ENCODE data around the gene HSPB7. TPM values are rescaled to one million over a fixed set of nuclear protein-coding genes. Genes with fewer than 3 reads are reported as not detected.

HSPB7 gene
- total and polyA plus RNA-seq, 2 experiments from 2014 or later: 0.13 TPM; not detected in 1

DNA sequence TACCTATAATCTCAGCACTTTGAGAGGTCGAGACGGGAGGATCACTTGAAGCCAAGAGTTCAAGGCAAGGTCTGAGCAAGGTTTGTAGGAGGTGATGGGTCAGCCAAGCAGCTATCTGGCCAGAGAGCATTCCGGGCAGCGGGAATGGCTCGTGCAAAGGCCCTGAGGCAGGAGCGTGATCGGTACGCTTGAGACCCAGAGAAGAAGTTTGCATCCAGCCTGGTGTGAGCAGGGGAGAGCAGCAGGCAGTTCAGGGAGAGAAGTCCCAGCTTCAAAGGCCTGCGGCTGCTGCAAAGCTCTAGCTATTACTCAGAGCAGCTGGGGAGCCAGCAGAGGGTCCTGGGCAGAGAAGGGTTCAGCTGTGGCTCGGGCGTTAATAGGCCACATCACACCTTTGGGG is 18.9 kb downstream of the HSPB7 start (continued):
- TF ChIP-seq CTCF (conservative IDR thresholded peaks at IDR 0.05; ENCODE audit: low read depth in 2 of 2) (no peak), REST (IDR thresholded peaks at IDR 0.05; ENCODE audit: unreplicated experiment) (no peak), STAT1 (IDR thresholded peaks at IDR 0.05; ENCODE audit: unreplicated experiment) (no peak), NANOG (IDR thresholded peaks at IDR 0.05; ENCODE audit: borderline replicate concordance) (no peak), ZNF331 (CRISPR knock-in tag; IDR thresholded peaks at IDR 0.05; ENCODE audit: low read depth) (no peak), JUNB (IDR thresholded peaks at IDR 0.05; ENCODE audit: unreplicated experiment) (no peak), EZH2 (IDR thresholded peaks at IDR 0.05; ENCODE audit: low read depth, unreplicated experiment) (no peak)

DNA sequence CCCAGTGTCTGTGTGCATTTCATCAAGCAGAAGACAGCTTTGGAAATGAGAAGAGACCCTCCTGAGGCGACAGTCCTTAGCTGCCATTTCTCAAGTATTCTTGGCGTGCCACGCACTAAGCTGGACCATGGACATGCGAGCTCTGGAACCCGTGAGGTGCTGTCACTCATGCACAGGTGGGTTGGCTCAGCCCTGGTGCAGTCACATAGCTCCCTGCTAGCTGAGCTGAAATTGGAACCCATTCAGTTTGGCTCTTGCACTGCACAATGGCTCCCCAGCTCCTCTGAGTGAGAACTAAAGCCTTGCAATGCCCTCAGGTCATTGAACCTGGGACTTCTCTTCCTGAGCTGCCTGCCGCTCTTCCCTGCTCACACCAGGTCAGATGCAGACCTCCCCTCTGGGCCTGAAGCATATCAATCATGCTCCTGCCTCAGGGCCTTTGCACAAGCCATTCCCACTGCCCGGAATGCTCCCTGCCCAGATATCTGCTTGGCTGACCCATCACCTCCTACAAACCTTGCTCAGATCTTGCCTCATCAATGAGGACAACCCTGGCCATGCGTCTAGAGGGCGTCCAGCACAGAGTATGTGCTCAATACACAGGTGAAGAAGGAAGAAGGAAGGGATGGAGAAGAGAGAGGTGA is 20.1 kb downstream of the HSPB7 start:
- no peaks in the 10 kb centered on the region for H3K36me3 ChIP-seq (ENCODE audit: insufficient read depth)
- no peaks in the 10 kb centered on the region for H3K36me3 Mint-ChIP-seq (ENCODE audit: low read depth)
- H3K27ac ChIP-seq (ENCODE audit: low read depth): no peak overlapping the region
- no peak overlapping the region for H3K27ac Mint-ChIP-seq
- no peaks in the 10 kb centered on the region for H3K9me2 ChIP-seq (ENCODE audit: insufficient read depth)
- no peak overlapping the region; the same call in 2 of the 3 replicates for H3K4me3 Mint-ChIP-seq
- no peaks in the 10 kb centered on the region for H3K9me3 Mint-ChIP-seq
- no peak overlapping the region for H3K4me2 ChIP-seq
- no peaks in the 10 kb centered on the region for H4K20me1 ChIP-seq (replicated peaks; ENCODE audit: insufficient read depth)
- DNase-seq (ENCODE audit: low spot score): no peak
- TF ChIP-seq, protein P1, sequence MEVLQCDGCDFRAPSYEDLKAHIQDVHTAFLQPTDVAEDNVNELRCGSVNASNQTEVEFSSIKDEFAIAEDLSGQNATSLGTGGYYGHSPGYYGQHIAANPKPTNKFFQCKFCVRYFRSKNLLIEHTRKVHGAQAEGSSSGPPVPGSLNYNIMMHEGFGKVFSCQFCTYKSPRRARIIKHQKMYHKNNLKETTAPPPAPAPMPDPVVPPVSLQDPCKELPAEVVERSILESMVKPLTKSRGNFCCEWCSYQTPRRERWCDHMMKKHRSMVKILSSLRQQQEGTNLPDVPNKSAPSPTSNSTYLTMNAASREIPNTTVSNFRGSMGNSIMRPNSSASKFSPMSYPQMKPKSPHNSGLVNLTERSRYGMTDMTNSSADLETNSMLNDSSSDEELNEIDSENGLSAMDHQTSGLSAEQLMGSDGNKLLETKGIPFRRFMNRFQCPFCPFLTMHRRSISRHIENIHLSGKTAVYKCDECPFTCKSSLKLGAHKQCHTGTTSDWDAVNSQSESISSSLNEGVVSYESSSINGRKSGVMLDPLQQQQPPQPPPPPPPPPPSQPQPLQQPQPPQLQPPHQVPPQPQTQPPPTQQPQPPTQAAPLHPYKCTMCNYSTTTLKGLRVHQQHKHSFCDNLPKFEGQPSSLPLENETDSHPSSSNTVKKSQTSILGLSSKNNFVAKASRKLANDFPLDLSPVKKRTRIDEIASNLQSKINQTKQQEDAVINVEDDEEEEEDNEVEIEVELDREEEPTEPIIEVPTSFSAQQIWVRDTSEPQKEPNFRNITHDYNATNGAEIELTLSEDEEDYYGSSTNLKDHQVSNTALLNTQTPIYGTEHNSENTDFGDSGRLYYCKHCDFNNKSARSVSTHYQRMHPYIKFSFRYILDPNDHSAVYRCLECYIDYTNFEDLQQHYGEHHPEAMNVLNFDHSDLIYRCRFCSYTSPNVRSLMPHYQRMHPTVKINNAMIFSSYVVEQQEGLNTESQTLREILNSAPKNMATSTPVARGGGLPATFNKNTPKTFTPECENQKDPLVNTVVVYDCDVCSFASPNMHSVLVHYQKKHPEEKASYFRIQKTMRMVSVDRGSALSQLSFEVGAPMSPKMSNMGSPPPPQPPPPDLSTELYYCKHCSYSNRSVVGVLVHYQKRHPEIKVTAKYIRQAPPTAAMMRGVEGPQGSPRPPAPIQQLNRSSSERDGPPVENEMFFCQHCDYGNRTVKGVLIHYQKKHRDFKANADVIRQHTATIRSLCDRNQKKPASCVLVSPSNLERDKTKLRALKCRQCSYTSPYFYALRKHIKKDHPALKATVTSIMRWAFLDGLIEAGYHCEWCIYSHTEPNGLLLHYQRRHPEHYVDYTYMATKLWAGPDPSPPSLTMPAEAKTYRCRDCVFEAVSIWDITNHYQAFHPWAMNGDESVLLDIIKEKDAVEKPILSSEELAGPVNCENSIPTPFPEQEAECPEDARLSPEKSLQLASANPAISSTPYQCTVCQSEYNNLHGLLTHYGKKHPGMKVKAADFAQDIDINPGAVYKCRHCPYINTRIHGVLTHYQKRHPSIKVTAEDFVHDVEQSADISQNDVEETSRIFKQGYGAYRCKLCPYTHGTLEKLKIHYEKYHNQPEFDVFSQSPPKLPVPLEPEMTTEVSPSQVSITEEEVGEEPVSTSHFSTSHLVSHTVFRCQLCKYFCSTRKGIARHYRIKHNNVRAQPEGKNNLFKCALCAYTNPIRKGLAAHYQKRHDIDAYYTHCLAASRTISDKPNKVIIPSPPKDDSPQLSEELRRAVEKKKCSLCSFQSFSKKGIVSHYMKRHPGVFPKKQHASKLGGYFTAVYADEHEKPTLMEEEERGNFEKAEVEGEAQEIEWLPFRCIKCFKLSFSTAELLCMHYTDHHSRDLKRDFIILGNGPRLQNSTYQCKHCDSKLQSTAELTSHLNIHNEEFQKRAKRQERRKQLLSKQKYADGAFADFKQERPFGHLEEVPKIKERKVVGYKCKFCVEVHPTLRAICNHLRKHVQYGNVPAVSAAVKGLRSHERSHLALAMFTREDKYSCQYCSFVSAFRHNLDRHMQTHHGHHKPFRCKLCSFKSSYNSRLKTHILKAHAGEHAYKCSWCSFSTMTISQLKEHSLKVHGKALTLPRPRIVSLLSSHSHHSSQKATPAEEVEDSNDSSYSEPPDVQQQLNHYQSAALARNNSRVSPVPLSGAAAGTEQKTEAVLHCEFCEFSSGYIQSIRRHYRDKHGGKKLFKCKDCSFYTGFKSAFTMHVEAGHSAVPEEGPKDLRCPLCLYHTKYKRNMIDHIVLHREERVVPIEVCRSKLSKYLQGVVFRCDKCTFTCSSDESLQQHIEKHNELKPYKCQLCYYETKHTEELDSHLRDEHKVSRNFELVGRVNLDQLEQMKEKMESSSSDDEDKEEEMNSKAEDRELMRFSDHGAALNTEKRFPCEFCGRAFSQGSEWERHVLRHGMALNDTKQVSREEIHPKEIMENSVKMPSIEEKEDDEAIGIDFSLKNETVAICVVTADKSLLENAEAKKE (CRISPR knock-in tag; IDR thresholded peaks at IDR 0.05): no peak
- TF ChIP-seq STAT1 (IDR thresholded peaks at IDR 0.05; ENCODE audit: unreplicated experiment) (no peak), REST (IDR thresholded peaks at IDR 0.05; ENCODE audit: unreplicated experiment) (no peak)
- H3K27me3 Mint-ChIP-seq (ENCODE audit: insufficient read depth, low read depth, poor library complexity): peaks cover 5% of the 10 kb centered on the region
- no peaks in the 10 kb centered on the region for H3F3A ChIP-seq (replicated peaks; ENCODE audit: low read depth)
- ATAC-seq: no peak
- H3K4me1 Mint-ChIP-seq: no peaks in the 10 kb centered on the region
- H3K4me3 ChIP-seq: no peak overlapping the region
- no peak overlapping the region for H2AFZ ChIP-seq
- no peaks in the 10 kb centered on the region for H3K27me3 ChIP-seq (ENCODE audit: insufficient read depth)
- H3K79me2 ChIP-seq (replicated peaks; ENCODE audit: insufficient read depth): no peaks in the 10 kb centered on the region
- H3K4me1 ChIP-seq (ENCODE audit: insufficient read depth): no peaks in the 10 kb centered on the region
